GM18526 (cell line): ENCODE measurements around the gene ARHGAP4.

Experiments used
- POLR2A ChIP-seq: IDR thresholded peaks from 3 replicates; pipeline ENCODE4 v1.6.1; 2011; ENCODE audit not compliant: insufficient read length; ENCODE audit errors: extremely low read depth

Gene ARHGAP4

GRCh38 chrX:153868576-153869472, 57.2 kb downstream of the ARHGAP4 start:
- TF ChIP-seq POLR2A = no peak

- TF ChIP-seq POLR2A = no peak
Measured at GRCh38 chrX:153867671-153868070, 58.4 kb downstream of the ARHGAP4 start.

- TF ChIP-seq POLR2A = no peak
Measured at GRCh38 chrX:153867139-153867538, 58.9 kb downstream of the ARHGAP4 start.

GRCh38 chrX:153866302-153867019, 59.6 kb downstream of the ARHGAP4 start:
- TF ChIP-seq POLR2A = no peak

- no peak for TF ChIP-seq POLR2A
Measured at GRCh38 chrX:153865685-153866084, 60.4 kb downstream of the ARHGAP4 start.

- no peak for TF ChIP-seq POLR2A
Measured at GRCh38 chrX:153865321-153865580, 60.8 kb downstream of the ARHGAP4 start.

- no peak for TF ChIP-seq POLR2A
Measured at GRCh38 chrX:153864561-153865320, 61.3 kb downstream of the ARHGAP4 start.

- TF ChIP-seq POLR2A = no peak
Measured at GRCh38 chrX:153864101-153864500, 62.0 kb downstream of the ARHGAP4 start.

- no peak for TF ChIP-seq POLR2A
Measured at GRCh38 chrX:153863251-153863991, 62.6 kb downstream of the ARHGAP4 start.

- TF ChIP-seq POLR2A = no peak
Measured at GRCh38 chrX:153862369-153863250, 63.5 kb downstream of the ARHGAP4 start.

- TF ChIP-seq POLR2A = no peak
Measured at GRCh38 chrX:153861733-153862310, 64.2 kb downstream of the ARHGAP4 start.

- TF ChIP-seq POLR2A = no peak
Measured at GRCh38 chrX:153861151-153861550, 64.9 kb downstream of the ARHGAP4 start.
